Measurements from ENCODE around the gene FGF6. TPM values are rescaled to one million over a fixed set of nuclear protein-coding genes. Genes with fewer than 3 reads are reported as not detected.

The FGF6 gene, protein sequence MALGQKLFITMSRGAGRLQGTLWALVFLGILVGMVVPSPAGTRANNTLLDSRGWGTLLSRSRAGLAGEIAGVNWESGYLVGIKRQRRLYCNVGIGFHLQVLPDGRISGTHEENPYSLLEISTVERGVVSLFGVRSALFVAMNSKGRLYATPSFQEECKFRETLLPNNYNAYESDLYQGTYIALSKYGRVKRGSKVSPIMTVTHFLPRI
- polyA plus RNA-seq (2012; rRNA removed), result not detected in 2 replicates
- polyA plus RNA-seq (2012; cell fraction: cytosol; rRNA removed), result not detected in 2 replicates
- polyA plus RNA-seq (2012; cell fraction: nucleus; rRNA removed), result not detected in 2 replicates

DNA sequence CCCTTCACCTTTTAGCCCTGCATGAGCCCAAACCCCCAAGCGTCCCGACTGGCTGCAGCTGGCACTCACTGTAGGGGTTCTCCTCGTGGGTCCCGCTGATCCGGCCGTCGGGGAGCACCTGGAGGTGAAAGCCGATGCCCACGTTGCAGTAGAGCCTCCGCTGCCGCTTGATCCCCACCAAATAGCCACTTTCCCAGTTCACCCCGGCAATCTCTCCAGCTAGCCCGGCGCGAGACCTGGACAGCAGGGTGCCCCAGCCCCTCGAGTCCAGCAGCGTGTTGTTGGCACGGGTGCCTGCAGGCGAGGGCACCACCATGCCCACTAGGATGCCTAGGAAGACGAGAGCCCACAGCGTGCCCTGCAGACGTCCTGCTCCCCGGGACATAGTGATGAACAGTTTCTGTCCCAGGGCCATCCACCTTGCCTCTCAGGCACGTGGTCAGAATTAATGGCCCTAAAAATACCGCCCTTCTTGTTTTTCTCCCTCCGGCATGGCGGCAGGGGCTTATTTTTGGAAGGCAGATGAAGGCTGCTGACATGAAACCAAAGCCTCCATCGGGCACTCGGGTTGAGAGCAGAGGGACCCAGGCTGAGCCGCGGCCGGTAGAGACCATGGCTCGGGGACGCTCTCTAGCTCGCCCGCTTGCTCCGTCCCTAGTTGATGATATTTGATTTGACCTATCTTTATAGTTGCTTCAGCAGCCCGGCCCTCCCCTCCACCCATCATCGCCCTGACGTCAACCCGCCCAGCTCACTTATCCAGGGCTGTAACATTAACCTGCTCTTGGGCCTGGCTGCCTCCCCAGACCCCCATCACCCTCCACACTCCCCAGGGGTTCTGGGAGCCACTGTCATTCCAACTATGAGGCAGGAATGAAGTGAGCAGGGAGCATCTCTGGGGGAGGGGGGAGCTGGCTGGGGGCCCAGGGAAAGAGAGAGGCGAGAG lies at the start of gene FGF6:
Gene FGF6 (minus strand): TSS at position 660 of the 946 bp plus-strand sequence. CDS start 245 bp downstream, at position 415.
- no peak within 1 kb of the TSS for H3K4me3 ChIP-seq (ENCODE audit: low read depth in 2 of 2, low read length in 1 of 2)

DNA sequence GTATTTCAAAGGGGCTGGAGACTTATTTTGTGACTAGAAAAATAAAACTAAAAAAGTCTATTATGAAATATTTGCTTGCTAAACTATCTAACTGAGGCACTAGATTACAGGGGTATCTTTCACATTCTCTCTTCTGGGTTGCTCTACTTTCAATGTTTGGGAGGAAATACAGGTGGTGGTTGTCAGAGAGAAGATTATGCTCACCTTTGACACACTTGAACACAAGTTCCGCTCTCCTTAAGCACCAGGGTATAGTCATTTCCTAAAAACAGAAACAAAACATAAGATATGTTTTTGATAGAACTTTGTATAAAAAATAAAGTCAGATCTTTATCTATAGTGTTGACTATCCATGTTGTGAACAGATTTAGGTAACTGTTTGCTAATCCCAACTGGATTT lies 45.4 kb upstream of the FGF6 start:
- no peaks in the 10 kb centered on the region for H4K20me1 ChIP-seq (ENCODE audit: insufficient read depth)
- peaks cover 20 to 50% of the 10 kb centered on the region in 2 experiments for H3K36me3 ChIP-seq (replicated peaks in 1 of 2; ENCODE audit: control insufficient read depth in 1 of 2, insufficient read depth in 2 of 2, low read length in 1 of 2)
- H3K9me3 ChIP-seq, result no peaks in the 10 kb centered on the region
- no peak overlapping the region for H2AFZ ChIP-seq (ENCODE audit: low read depth)
- H3K27me3 ChIP-seq (ENCODE audit: insufficient read depth), result no peaks in the 10 kb centered on the region
- ChIA-PET POLR2A (no interaction called here), CTCF (interaction anchor here (1.2 kb wide), 1 partner anchor 69 kb away, joined by 4 read pairs; no protein-coding TSS in a partner anchor)
- H3K4me2 ChIP-seq, result no peak overlapping the region
- H3K27ac ChIP-seq (ENCODE audit: low read depth in 2 of 2, low read length in 1 of 2), result no peak overlapping the region
- no peaks in the 10 kb centered on the region for H3K9me2 ChIP-seq
- H3K4me1 ChIP-seq (ENCODE audit: control insufficient read depth in 1 of 2, insufficient read depth in 2 of 2, low read depth in 1 of 2, low read length in 1 of 2), result no peaks in the 10 kb centered on the region
- no peaks in the 10 kb centered on the region for H3K79me2 ChIP-seq (ENCODE audit: insufficient read depth)
- H3K9ac ChIP-seq, result no peak overlapping the region
- no peak for DNase-seq
- 96% methylated on average over 1 of the region's 1 CpG for WGBS (ENCODE audit: low lambda C conversion rate)
- H3K4me3 ChIP-seq (ENCODE audit: low read depth in 2 of 2, low read length in 1 of 2), result no peak overlapping the region
- H3F3A ChIP-seq (replicated peaks; ENCODE audit: insufficient read depth), result no peaks in the 10 kb centered on the region
- TF ChIP-seq, protein P1, sequence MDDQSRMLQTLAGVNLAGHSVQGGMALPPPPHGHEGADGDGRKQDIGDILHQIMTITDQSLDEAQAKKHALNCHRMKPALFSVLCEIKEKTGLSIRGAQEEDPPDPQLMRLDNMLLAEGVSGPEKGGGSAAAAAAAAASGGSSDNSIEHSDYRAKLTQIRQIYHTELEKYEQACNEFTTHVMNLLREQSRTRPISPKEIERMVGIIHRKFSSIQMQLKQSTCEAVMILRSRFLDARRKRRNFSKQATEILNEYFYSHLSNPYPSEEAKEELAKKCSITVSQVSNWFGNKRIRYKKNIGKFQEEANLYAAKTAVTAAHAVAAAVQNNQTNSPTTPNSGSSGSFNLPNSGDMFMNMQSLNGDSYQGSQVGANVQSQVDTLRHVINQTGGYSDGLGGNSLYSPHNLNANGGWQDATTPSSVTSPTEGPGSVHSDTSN (IDR thresholded peaks at IDR 0.05), result no peak
- TF ChIP-seq EZH2phosphoT487 (IDR thresholded peaks at IDR 0.05; ENCODE audit: borderline replicate concordance, low read depth) (no peak), YY1 (IDR thresholded peaks at IDR 0.05; ENCODE audit: low read depth) (no peak), EP300 (IDR thresholded peaks at IDR 0.05; ENCODE audit: borderline replicate concordance in 1 of 2, low read depth in 1 of 2, low read length in 1 of 2) (no peak), RAD21 (IDR thresholded peaks at IDR 0.05; ENCODE audit: low read length) (no peak), MEF2A (IDR thresholded peaks at IDR 0.05; ENCODE audit: borderline replicate concordance, low read depth) (no peak), TEAD4 (IDR thresholded peaks at IDR 0.05; ENCODE audit: borderline replicate concordance, insufficient read depth) (no peak), SMC3 (IDR thresholded peaks at IDR 0.05; ENCODE audit: low read depth, low read length) (no peak), GABPA (IDR thresholded peaks at IDR 0.05; ENCODE audit: low read depth) (no peak), MXI1 (IDR thresholded peaks at IDR 0.05; ENCODE audit: low read depth, low read length) (no peak), RCOR1 (IDR thresholded peaks at IDR 0.05; ENCODE audit: low read length) (no peak)
- TF ChIP-seq, protein P2, sequence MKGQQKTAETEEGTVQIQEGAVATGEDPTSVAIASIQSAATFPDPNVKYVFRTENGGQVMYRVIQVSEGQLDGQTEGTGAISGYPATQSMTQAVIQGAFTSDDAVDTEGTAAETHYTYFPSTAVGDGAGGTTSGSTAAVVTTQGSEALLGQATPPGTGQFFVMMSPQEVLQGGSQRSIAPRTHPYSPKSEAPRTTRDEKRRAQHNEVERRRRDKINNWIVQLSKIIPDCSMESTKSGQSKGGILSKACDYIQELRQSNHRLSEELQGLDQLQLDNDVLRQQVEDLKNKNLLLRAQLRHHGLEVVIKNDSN (IDR thresholded peaks at IDR 0.05; ENCODE audit: borderline replicate concordance, low read depth), result no peak
- TF ChIP-seq, protein P3, sequence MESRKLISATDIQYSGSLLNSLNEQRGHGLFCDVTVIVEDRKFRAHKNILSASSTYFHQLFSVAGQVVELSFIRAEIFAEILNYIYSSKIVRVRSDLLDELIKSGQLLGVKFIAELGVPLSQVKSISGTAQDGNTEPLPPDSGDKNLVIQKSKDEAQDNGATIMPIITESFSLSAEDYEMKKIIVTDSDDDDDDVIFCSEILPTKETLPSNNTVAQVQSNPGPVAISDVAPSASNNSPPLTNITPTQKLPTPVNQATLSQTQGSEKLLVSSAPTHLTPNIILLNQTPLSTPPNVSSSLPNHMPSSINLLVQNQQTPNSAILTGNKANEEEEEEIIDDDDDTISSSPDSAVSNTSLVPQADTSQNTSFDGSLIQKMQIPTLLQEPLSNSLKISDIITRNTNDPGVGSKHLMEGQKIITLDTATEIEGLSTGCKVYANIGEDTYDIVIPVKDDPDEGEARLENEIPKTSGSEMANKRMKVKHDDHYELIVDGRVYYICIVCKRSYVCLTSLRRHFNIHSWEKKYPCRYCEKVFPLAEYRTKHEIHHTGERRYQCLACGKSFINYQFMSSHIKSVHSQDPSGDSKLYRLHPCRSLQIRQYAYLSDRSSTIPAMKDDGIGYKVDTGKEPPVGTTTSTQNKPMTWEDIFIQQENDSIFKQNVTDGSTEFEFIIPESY (IDR thresholded peaks at IDR 0.05; ENCODE audit: borderline replicate concordance, low read depth), result no peak

More for the DNA sequence above, at the start of gene FGF6:
- H3K9me2 ChIP-seq, result no peaks in the 10 kb centered on the region
- no peak for TF ChIP-seq RCOR1 (IDR thresholded peaks at IDR 0.05; ENCODE audit: low read length)
- TF ChIP-seq FOXM1 (IDR thresholded peaks at IDR 0.05; ENCODE audit: low read depth), result no peak
- no peak for TF ChIP-seq RAD21 (IDR thresholded peaks at IDR 0.05; ENCODE audit: low read length)
- no peak for TF ChIP-seq MAX (IDR thresholded peaks at IDR 0.05; ENCODE audit: low read depth)
- TF ChIP-seq NRF1 (IDR thresholded peaks at IDR 0.05; ENCODE audit: low read depth, low read length), result no peak
- TF ChIP-seq RXRA (IDR thresholded peaks at IDR 0.05; ENCODE audit: borderline replicate concordance, low read depth), result no peak
- TF ChIP-seq JUND (IDR thresholded peaks at IDR 0.05), result no peak
- TF ChIP-seq, protein P4, sequence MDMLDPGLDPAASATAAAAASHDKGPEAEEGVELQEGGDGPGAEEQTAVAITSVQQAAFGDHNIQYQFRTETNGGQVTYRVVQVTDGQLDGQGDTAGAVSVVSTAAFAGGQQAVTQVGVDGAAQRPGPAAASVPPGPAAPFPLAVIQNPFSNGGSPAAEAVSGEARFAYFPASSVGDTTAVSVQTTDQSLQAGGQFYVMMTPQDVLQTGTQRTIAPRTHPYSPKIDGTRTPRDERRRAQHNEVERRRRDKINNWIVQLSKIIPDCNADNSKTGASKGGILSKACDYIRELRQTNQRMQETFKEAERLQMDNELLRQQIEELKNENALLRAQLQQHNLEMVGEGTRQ (IDR thresholded peaks at IDR 0.05; ENCODE audit: borderline replicate concordance, low read depth, low read length), result no peak
- no peak for TF ChIP-seq FOXJ3 (CRISPR knock-in tag; IDR thresholded peaks at IDR 0.05)
- TF ChIP-seq CHD2 (IDR thresholded peaks at IDR 0.05; ENCODE audit: low read length, partially characterized antibody), result no peak
- TF ChIP-seq POLR2AphosphoS5 (IDR thresholded peaks at IDR 0.05; ENCODE audit: low read depth, low read length), result no peak
- TF ChIP-seq RFX5 (IDR thresholded peaks at IDR 0.05; ENCODE audit: low read length), result no peak
- TF ChIP-seq GATA2 (CRISPR knock-in tag; IDR thresholded peaks at IDR 0.05), result no peak
- H3K4me1 ChIP-seq (ENCODE audit: control insufficient read depth in 1 of 2, insufficient read depth in 2 of 2, low read depth in 1 of 2, low read length in 1 of 2), result peaks cover 0 to 17% of the 10 kb centered on the region in 2 experiments; a peak in 1 of 4 replicates
- no peaks in the 10 kb centered on the region for H3K79me2 ChIP-seq (ENCODE audit: insufficient read depth)
- H2AFZ ChIP-seq (ENCODE audit: low read depth), result no peak within 1 kb of the TSS
- no peak within 1 kb of the TSS for H3K27ac ChIP-seq (ENCODE audit: low read depth in 2 of 2, low read length in 1 of 2)
- POLR2A ChIA-PET, result no interaction called here
- 62% methylated on average over 33 of the region's 42 CpGs for WGBS (ENCODE audit: low lambda C conversion rate)
- H3F3A ChIP-seq (replicated peaks; ENCODE audit: insufficient read depth), result no peaks in the 10 kb centered on the region
- H3K9me3 ChIP-seq, result no peaks in the 10 kb centered on the region
- H3K9ac ChIP-seq, result no peak within 1 kb of the TSS
- H3K27me3 ChIP-seq (ENCODE audit: insufficient read depth), result peaks cover 19% of the 10 kb centered on the region; the same call in 1 of the 2 replicates
- no peak for DNase-seq
- no peaks in the 10 kb centered on the region for H4K20me1 ChIP-seq (ENCODE audit: insufficient read depth)
- no peaks in the 10 kb centered on the region for H3K36me3 ChIP-seq (replicated peaks in 1 of 2; ENCODE audit: control insufficient read depth in 1 of 2, insufficient read depth in 2 of 2, low read length in 1 of 2)
- CTCF ChIA-PET, result interaction anchor here (0.6 to 2.9 kb wide), 3 partner anchors 18 to 82 kb away, joined by 3 to 13 read pairs (median 4); no protein-coding TSS in a partner anchor
- H3K4me2 ChIP-seq, result no peak within 1 kb of the TSS
